LNCAP (cell line): ENCODE results near the gene AVL9.

ENCODE experiments used
- CTCF ChIP-seq: fragments of 450-650 bp; IDR thresholded peaks from 2 replicates; pipeline ENCODE4 v1.5.1; 2017; ENCODE audit warnings: mild to moderate bottlenecking

The AVL9 gene

DNA sequence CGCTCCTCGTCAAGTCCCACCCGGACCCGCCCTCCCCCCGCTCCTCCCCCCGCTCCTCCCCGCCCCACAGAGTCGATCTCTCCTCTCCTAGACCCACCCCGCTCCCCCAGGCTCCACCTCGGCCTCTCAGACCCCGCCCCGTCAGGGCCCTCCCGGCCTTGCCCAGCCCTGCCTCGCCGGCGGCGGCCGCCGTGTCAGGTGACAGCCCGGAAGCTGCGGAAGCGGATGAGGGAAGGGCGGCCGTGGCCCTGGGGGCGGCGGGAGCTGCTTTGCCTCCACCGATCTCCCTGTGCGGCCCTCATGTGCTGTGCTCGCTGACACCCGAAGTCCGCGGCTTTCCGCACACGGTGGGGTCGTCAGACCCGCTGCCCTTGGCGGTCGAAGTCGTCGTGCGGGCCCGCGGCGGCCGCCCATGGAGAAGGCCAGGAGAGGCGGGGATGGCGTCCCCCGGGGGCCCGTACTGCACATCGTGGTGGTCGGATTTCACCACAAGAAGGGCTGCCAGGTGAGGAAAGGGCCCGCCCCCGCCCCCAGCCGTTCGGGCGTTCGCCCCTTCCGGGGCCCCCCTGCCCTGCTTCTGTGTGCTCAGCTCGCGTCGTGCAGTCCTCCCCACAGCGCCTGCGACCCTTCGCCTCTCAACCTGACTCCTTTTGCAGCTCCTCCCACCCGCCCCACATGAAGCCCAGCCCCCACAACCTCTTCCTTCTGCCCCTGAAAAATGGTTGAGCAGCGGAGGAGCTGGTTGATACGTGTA, at the start of gene AVL9:
Gene AVL9, plus strand, starts transcription at position 192 of the 754 bp plus-strand sequence. Its CDS starts 221 bp downstream, at position 413.
- TF ChIP-seq CTCF, result no peak

DNA sequence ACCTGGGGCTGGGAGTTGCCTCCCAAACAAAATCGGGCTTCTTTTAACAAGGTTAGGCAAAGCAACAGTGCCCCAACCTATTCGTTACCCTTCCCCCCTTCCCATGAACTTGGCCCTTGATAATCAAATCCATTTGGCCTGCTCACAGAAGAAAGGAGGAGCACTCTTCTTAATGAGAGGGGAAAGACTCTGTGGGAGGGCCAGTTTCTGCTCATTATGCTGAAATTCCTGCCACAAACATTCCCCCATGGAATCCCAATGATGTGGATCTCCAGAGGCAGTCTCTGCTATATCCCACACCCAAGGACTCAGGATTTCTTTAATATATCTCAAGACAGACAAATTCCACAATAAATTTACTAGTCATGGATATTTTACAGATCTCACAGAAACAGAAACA, 48.1 kb upstream of the AVL9 start:
- no peak for TF ChIP-seq CTCF

DNA sequence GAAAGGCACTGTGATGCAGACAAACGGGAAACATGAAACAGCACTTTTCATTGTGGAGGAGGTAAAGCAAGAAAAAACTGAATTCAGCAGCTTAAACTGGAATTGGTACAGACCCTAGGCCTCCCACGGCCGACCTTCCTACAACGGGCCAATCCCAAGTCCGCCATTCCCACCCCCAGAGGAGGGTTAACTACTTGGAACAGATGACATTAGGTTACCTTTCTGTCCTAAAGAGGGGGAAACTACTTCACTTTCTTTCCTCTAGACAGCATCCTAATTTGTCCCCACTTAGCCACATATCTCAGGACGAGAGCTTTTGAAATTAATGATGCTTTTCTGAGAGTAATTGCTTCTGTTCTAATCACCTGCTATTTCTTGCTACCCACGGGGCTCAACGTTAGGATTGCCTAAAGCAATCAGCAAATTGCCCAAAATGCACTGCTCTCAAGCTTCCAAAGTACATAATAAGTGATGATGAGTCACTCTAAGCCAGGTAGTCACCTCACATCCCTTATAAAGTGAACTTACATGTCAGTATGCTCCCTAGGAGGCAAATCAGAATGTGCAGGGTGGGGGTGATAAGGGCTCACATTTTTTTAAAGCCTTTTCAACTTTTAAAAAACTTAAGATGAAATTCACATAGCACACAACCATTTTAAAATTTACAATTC, 41.8 kb upstream of the AVL9 start:
- no peak for TF ChIP-seq CTCF

DNA sequence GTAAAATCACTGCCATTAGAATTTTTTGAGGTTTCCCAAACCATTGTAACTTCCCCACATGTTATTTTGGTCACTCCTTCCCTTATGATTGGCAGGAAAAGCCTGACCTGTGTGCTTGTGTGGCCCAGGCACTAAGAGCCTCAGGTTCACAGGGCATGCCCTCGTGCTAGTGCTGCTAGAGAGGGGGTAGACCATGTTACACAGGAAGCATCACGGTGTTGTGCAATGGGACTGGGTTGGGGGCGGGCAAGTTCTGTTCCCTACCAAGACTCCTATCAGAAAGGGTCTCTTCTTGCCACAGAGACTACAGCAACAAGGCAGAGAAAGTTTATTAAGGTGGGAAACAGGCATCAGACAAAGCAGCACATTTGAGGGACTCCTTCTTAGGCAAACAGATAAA, 37.3 kb upstream of the AVL9 start:
- no peak for TF ChIP-seq CTCF

DNA sequence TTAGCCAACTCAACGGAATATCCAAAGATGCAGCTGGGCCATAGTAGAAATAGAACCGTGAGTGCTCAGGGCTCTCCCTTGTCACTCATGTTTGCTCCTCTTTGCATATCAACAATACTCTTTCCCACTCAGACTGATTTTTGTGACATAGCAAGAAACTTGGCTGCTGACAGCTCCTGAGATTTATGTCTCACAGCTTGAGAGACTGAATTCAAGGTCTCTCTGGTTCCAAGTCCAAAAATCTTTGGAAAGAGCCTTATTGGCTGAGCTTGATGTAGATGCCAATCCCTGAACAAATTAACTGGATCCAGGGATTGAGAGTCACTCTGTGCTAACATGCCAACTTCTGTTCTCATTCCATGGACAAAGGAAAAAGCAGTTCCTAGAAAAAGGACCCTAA, 35.5 kb upstream of the AVL9 start:
- TF ChIP-seq CTCF, result no peak

- no peak for TF ChIP-seq CTCF
Observed at GRCh38 chr7:32461484-32461883, 33.8 kb upstream of the AVL9 start.

GRCh38 chr7:32462451-32462850, 32.8 kb upstream of the AVL9 start:
- no peak for TF ChIP-seq CTCF
